Osteocyte (in vitro differentiated cells): Measurements from ENCODE around the gene PSMG3. TPM values are rescaled to one million over a fixed set of nuclear protein-coding genes. Genes with fewer than 3 reads are reported as not detected.

Source experiments
- DNase-seq: peaks from one replicate; pipeline ENCODE4 v3.0.0; 2021; ENCODE audit warnings: mixed read lengths; ENCODE audit not compliant: unreplicated experiment; ENCODE audit errors: extremely low spot score
- H3K27ac Mint-ChIP-seq: one replicate; pipeline ENCODE4 v1.8.0; 2021; ENCODE audit warnings: mild to moderate bottlenecking, mixed read lengths; ENCODE audit not compliant: unreplicated experiment
- H3K27me3 Mint-ChIP-seq: one replicate; pipeline ENCODE4 v1.8.0; 2021; ENCODE audit warnings: mixed read lengths; ENCODE audit not compliant: unreplicated experiment
- H3K36me3 Mint-ChIP-seq: one replicate; pipeline ENCODE4 v1.8.0; 2021; ENCODE audit warnings: mixed read lengths; ENCODE audit not compliant: unreplicated experiment
- H3K4me1 Mint-ChIP-seq: one replicate; pipeline ENCODE4 v1.8.0; 2021; ENCODE audit warnings: mixed read lengths; ENCODE audit not compliant: unreplicated experiment
- H3K4me3 Mint-ChIP-seq: one replicate; pipeline ENCODE4 v1.8.0; 2021; ENCODE audit warnings: mild to moderate bottlenecking, moderate library complexity, mixed read lengths; ENCODE audit not compliant: unreplicated experiment
- H3K9me3 Mint-ChIP-seq: one replicate; pipeline ENCODE4 v1.8.0; 2021; ENCODE audit warnings: mixed read lengths; ENCODE audit not compliant: unreplicated experiment
- CTCF ChIP-seq: fragments of 200-600 bp; sonication (generic); IDR thresholded peaks from 2 replicates; pipeline ENCODE4 v1.5.0; 2021; ENCODE audit warnings: antibody characterized with exemption, mild to moderate bottlenecking, moderate library complexity
- total RNA-seq: library from RNA; stranded (reverse); gene quantifications from 2 replicates; pipeline ENCODE4 v1.2.1, GENCODE V29; 2021

Gene PSMG3
- total RNA-seq, 1 donor from 2014 or later: 25.6 TPM

- Mint-ChIP-seq H3K9me3 (no peaks in the 10 kb centered on the region), H3K36me3 (peaks cover 4% of the 10 kb centered on the region), H3K27ac (no peak overlapping the region), H3K27me3 (no peaks in the 10 kb centered on the region), H3K4me3 (no peak overlapping the region), H3K4me1 (peaks cover 27% of the 10 kb centered on the region)
- no peak for DNase-seq
- no peak for TF ChIP-seq CTCF
These were observed 9.9 kb downstream of the PSMG3 start for GRCh38 chr7:1559626-1560590.

GRCh38 chr7:1558841-1559625 lies 10.8 kb downstream of the PSMG3 start:
- Mint-ChIP-seq H3K27ac (no peak overlapping the region), H3K4me1 (peaks cover 21% of the 10 kb centered on the region), H3K9me3 (no peaks in the 10 kb centered on the region), H3K36me3 (no peaks in the 10 kb centered on the region), H3K27me3 (no peaks in the 10 kb centered on the region), H3K4me3 (no peak overlapping the region)
- DNase-seq: no peak
- TF ChIP-seq CTCF: no peak

GRCh38 chr7:1558181-1558811 lies 11.5 kb downstream of the PSMG3 start:
- H3K4me1 Mint-ChIP-seq: peaks cover 19% of the 10 kb centered on the region
- H3K4me3 Mint-ChIP-seq: no peak overlapping the region
- H3K27ac Mint-ChIP-seq: no peak overlapping the region
- H3K36me3 Mint-ChIP-seq: no peaks in the 10 kb centered on the region
- peak; percentile 19 for TF ChIP-seq CTCF
- DNase-seq: no peak
- no peaks in the 10 kb centered on the region for H3K9me3 Mint-ChIP-seq
- no peaks in the 10 kb centered on the region for H3K27me3 Mint-ChIP-seq

GRCh38 chr7:1557771-1558170 lies 12.1 kb downstream of the PSMG3 start:
- no peak for DNase-seq
- Mint-ChIP-seq H3K9me3 (no peaks in the 10 kb centered on the region), H3K27me3 (no peaks in the 10 kb centered on the region), H3K4me3 (no peak overlapping the region), H3K36me3 (no peaks in the 10 kb centered on the region), H3K27ac (no peak overlapping the region), H3K4me1 (peaks cover 19% of the 10 kb centered on the region)
- no peak for TF ChIP-seq CTCF
